ENCODE measurements around the gene RUSC2. TPM values are rescaled to one million over a fixed set of nuclear protein-coding genes. Genes with fewer than 3 reads are reported as not detected.

RUSC2 gene
- total RNA-seq, 1 donor from 2014 or later: 27.5 TPM

DNA sequence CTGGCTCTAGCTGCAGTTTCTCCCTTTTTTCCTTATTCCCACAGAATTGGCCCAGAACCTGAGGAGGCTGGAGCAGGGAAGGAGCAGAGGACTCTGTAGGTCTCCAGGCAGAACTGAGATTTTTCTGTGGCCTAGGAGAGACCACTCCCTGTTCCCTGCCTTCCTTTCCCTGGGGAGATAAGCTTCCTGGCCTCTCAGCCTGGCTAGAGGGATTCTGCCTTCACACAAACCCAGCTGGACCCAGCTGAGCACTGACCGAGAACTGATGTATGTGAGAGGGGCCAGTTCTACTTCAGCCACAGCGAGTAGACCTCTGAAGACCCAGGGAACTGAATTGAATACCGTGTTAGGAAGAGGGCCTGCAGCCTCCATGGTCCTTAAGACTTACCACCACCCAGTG lies 48.0 kb downstream of the RUSC2 start:
- Histone ChIP-seq H3K27me3 (ENCODE audit: low read depth) (no peaks in the 10 kb centered on the region), H3K36me3 (no peaks in the 10 kb centered on the region), H3K9me3 (replicated peaks) (no peaks in the 10 kb centered on the region), H3K4me1 (peaks cover 84% of the 10 kb centered on the region), H3K4me3 (peak overlapping the region; percentile 71), H3K27ac (replicated peaks) (peak overlapping the region; percentile 97)
- no peak for TF ChIP-seq CTCF (IDR thresholded peaks at IDR 0.05; ENCODE audit: borderline replicate concordance)
- intact Hi-C loops (cut with micrococcal nuclease): no loop called here
- DNase-seq: peak; percentile 66

DNA sequence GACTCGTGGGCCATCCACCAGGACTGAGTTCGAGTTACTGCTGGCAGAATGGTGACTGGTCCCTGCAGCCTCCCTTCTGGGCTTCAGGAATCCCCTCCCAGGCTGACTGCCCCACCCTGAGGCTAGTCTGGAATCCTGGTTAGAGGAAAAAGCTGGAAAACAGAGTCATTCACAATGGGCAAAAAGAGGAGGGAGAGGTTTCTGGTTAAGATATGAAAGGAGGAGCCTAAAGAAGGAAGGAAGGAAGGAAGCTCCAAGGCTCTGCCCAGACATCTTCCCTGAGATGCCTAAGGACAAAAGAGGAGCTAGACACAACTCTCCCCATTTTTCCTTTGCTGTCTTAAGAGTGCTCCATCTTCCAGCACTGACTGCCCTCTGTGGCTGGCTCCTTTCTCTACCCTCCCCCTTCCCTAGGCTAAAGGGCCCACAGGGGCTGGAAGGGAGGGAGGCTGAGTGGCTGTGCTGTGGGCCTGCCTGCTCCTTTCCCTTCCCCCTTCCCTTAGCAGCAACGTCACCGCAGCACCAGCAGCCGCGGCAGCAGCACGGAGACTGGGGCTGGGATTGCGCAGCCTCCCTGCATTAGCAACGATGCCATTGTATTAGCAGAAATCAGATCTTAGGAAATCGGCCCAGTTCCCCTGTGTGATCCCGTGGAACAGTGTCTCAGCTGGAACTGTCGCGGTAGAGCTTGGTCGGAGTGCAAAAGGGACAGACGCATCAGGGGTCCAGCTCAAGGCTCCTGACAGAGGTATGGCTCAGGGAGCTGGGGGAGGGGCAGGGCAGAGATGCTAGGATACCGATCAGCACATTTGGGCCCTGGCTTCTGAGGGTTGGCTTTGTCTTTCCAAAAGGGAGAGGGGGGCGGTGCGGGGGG lies 48.7 kb downstream of the RUSC2 start:
- Histone ChIP-seq H3K27ac (replicated peaks) (peak overlapping the region; percentile 97), H3K27me3 (ENCODE audit: low read depth) (no peaks in the 10 kb centered on the region), H3K36me3 (no peaks in the 10 kb centered on the region), H3K4me3 (peak overlapping the region; percentile 71), H3K4me1 (peaks cover 84% of the 10 kb centered on the region), H3K9me3 (replicated peaks) (no peaks in the 10 kb centered on the region)
- DNase-seq: peak; percentile 74
- intact Hi-C loops (cut with micrococcal nuclease): no loop called here
- TF ChIP-seq CTCF (IDR thresholded peaks at IDR 0.05; ENCODE audit: borderline replicate concordance): no peak

Other genes with a start within 250 kb of the RUSC2 start
- 25.4 TPM for gene TESK1, start 115.2 kb downstream of the RUSC2 start, total RNA-seq
- 0.63 TPM for gene CD72, start 128.3 kb downstream of the RUSC2 start, total RNA-seq
- gene SIT1, start 160.8 kb downstream of the RUSC2 start, total RNA-seq: not detected
- gene RMRP, start 167.9 kb downstream of the RUSC2 start, total RNA-seq: 15,093 TPM
- gene CCDC107, start 168.2 kb downstream of the RUSC2 start, total RNA-seq: 44.3 TPM
- gene ARHGEF39, start 175.1 kb downstream of the RUSC2 start, total RNA-seq: 0.27 TPM
- gene CA9, start 183.8 kb downstream of the RUSC2 start, total RNA-seq: not detected
- 1,070 TPM for gene TPM2, start 199.8 kb downstream of the RUSC2 start, total RNA-seq
- gene TLN1, start 242.1 kb downstream of the RUSC2 start, total RNA-seq: 234 TPM
- gene CREB3, start 242.6 kb downstream of the RUSC2 start, total RNA-seq: 20.6 TPM